Measurements from ENCODE around the gene ST7L.

The ST7L gene

DNA sequence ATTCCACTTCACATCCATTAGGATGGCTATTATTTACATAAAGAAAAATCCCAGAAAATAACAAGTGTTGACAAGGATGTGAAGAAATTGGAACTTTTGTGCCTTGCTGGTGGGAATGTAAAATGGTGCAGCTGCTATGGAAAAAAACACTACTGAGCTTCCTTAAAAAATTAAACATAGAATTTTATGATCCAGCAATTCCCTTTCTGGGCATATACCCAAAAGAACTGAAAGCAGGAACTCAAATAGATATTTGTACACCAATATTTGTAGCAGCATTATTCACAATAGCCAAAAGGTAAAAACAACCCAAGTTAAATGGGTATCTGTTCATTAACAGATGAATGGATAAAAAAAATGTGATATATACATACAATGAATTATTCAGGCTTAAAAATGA is 64.5 kb downstream of the ST7L start:
- in situ Hi-C loops (cut with MboI; ENCODE audit: low sequenced_read_pairs): no loop called here

DNA sequence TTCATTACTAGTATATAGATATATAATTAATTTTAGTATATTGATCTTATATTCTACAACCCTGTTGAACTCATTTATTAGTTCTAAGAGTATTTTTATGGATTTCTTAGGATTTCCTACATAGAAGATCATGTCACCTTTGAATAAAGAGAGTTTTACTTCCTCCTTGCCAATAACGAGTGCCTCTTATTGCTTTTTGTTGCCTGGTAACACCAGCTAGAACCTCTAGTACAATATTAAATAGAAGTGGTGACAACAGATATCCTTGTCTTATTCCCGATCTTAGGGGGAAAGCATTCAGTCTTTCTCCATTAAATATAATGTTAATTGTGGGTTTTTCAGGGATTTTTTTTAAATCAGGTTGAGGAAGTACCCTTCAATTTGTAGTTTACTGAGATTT is 69.4 kb downstream of the ST7L start:
- in situ Hi-C loops (cut with MboI; ENCODE audit: low sequenced_read_pairs): no loop called here

GRCh38 chr1:112548547-112548946 is 70.4 kb downstream of the ST7L start:
- in situ Hi-C loops (cut with MboI; ENCODE audit: low sequenced_read_pairs): no loop called here

DNA sequence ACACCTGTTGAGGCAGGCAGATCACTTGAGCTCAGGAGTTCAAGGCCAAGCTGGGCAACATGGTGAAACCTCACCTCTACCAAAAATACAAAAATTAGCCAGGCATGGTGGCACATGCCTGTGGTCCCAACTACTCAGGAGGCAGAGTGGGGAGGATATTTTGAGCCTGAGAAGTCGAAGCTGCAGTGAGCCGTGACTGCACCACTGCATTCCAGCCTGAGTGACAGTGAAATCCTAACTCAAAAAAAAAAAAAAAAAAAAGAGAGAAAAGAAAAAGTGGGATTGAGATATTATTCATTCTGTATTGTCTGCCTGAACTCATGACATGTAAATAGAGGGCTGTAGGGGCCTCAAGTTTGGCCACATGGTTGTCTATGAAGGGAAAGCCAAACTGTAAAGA is 72.9 kb downstream of the ST7L start:
- in situ Hi-C loops (cut with MboI; ENCODE audit: low sequenced_read_pairs): no loop called here

DNA sequence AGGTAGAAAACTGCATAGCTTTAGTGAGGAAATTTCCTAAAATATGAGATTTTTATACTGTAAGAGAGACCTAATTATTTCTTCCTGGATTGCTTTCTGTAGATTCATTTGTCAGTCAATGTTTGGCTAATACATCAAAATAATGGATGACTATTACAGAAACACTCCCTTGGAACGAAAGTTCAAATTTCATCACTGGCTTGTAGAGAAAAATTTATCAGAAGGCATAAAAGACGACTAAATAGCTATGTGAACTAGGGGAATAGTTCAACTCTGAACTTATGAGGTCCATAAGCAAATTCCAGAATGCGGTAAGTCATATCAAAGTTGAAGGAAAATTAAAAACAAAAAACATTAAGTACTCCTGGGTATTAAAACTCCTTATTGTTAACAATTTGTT is 74.2 kb downstream of the ST7L start:
- in situ Hi-C loops (cut with MboI; ENCODE audit: low sequenced_read_pairs): no loop called here

DNA sequence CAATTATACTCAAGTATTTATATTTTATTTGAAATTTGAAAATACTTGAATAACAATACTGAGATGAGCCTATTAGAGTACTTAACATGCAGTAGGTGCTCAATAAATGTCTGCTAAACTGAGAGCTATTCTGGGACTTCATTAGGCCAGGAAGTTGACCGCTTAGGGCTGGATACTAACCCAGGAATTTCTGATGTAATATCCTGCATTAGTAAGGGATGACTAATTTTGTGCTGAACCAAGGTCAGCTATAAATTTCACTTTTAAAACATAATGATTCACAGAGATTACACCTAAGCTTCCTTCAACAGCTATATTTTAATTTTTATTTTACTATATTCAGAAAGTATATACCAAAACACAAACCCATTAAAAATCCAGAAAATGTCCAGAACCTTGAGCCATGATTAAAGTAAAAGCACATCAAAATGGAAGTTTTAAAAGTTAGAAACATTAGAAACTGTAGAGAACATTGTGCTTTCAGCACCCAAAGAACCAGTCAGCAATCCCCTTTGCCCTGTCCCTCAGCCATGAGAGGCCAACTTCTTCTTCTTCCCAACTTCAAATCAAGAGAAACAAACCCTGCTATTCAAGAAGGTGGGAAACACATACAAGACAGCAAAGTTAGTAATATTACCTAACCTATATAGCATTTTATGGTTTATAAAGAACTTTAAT is 74.8 kb downstream of the ST7L start:
- in situ Hi-C loops (cut with MboI; ENCODE audit: low sequenced_read_pairs): no loop called here

- in situ Hi-C loops (cut with MboI; ENCODE audit: low sequenced_read_pairs): no loop called here
Observed at GRCh38 chr1:112542206-112542973, 76.6 kb downstream of the ST7L start.

- in situ Hi-C loops (cut with MboI; ENCODE audit: low sequenced_read_pairs): no loop called here
Observed at GRCh38 chr1:112541299-112541698, 77.6 kb downstream of the ST7L start.

- in situ Hi-C loops (cut with MboI; ENCODE audit: low sequenced_read_pairs): no loop called here
Observed at GRCh38 chr1:112540226-112540794, 78.6 kb downstream of the ST7L start.

DNA sequence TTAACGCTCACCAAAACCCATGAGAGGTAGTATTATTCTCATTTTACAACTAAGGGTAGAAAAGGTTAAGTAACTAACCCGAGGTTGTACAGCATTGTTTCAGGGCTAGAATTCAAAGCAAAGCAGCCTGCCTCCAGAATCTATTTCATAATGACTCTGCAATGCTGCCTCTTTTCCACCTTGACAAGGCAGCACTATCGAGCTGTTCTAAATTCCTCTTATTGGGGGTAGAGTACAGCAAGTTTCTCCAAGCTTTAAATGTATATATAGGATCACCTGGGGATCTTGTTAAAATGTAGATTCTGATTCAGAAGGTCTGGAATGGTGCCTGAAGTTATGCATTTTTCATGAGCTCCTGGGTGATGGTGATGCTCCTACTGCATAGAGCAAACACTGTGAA is 80.1 kb downstream of the ST7L start:
- in situ Hi-C loops (cut with MboI; ENCODE audit: low sequenced_read_pairs): no loop called here

DNA sequence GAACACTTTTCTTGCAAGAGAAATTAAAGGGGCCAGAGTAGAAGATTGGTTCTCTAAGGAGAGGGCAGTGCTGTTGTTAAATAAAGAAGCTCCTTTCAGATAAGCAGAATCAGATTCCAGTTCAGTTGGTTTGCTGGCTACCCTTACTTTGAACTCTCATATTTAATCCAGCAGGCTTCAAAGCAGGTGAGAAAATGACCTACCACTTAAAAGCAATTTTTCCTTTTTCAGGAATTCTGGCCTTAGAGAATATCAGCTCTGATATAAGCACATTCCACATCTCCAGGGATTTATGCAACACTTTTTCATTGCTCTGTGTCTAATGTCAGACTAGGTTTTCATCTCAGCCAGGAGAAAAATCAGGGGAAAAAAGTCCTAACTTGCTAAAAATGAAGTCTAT is 81.5 kb downstream of the ST7L start:
- in situ Hi-C loops (cut with MboI; ENCODE audit: low sequenced_read_pairs): no loop called here

DNA sequence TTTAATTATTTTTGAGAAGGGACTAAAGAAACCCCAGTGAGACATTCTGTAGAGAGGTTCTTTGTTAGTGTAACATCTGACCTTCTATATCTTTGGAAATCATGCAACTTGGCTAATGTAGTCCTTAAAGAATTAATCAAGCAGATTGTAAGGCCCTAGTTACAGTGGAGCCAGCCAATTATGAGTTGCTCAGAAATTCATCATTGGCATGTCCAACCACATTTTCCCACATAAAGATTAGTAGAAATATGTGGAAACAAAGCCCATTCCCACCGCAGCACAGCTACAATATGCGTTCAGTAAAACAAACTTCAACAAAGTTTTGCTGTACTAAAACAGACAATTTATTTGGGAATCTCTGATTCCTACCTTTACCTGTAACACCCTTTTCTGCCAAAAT is 82.4 kb downstream of the ST7L start:
- in situ Hi-C loops (cut with MboI; ENCODE audit: low sequenced_read_pairs): no loop called here

DNA sequence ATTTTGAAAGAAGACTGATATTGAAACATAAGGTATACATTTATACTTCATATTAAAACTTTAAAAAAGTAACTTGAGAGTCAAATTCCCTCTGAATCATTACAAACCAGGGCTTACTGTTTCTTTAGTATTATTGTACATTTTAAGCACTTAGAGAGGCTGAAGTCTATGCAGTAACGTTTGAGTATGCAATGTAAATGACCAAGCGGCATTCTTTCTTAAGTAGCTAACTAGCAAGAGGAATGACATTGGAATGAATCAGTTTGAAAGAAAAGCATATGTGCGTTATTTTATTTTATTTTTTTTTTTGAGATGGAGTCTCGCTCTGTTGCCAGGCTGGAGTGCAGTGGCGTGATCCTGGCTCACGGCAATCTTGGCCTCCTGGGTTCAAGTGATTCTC is 85.9 kb downstream of the ST7L start:
- in situ Hi-C loops (cut with MboI; ENCODE audit: low sequenced_read_pairs): no loop called here

- in situ Hi-C loops (cut with MboI; ENCODE audit: low sequenced_read_pairs): no loop called here
Observed at GRCh38 chr1:112532064-112532463, 86.9 kb downstream of the ST7L start.

- in situ Hi-C loops (cut with MboI; ENCODE audit: low sequenced_read_pairs): no loop called here
Observed at GRCh38 chr1:112530832-112531231, 88.1 kb downstream of the ST7L start.

DNA sequence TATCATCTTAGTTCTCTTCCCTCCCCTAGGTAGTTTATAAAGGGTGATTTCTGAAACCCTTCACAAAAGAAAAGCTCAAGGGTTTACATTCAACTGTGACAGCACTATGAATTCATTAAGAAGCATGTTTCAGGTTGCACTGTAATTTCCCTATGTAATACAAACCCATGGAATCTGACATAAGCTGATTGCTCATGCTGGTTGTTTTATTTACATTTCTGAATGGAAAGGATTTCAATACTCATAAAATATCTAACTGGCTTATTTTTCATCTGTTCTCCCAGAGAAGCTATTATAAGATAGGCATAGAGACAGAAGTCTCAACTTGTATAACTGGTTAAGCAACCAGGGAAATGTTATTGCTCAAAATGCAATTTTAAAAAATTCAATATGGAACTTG is 89.6 kb downstream of the ST7L start:
- in situ Hi-C loops (cut with MboI; ENCODE audit: low sequenced_read_pairs): no loop called here

DNA sequence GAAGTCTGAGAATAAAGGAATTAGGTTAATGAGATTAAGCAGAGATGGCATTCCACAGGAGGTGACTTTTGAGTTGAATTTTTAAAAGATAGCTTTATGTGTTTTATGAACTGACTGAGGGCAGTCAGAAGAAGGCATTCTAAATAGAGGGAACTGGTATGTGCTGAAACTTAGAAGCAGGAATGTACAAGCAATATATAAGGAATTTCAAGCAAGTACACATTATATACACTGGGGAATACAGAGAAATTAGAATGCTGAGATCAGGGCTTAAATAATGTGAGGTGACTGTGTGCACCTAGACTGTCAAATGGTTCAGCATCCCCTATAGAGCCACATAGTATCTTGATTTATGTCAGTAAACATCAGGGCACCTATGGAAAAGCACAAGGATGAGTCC is 90.9 kb downstream of the ST7L start:
- in situ Hi-C loops (cut with MboI; ENCODE audit: low sequenced_read_pairs): no loop called here

GRCh38 chr1:112527266-112528010 is 91.5 kb downstream of the ST7L start:
- in situ Hi-C loops (cut with MboI; ENCODE audit: low sequenced_read_pairs): no loop called here

- in situ Hi-C loops (cut with MboI; ENCODE audit: low sequenced_read_pairs): no loop called here
Observed at GRCh38 chr1:112524986-112525385, 94.0 kb downstream of the ST7L start.

GRCh38 chr1:112524251-112524650 is 94.7 kb downstream of the ST7L start:
- in situ Hi-C loops (cut with MboI; ENCODE audit: low sequenced_read_pairs): no loop called here

DNA sequence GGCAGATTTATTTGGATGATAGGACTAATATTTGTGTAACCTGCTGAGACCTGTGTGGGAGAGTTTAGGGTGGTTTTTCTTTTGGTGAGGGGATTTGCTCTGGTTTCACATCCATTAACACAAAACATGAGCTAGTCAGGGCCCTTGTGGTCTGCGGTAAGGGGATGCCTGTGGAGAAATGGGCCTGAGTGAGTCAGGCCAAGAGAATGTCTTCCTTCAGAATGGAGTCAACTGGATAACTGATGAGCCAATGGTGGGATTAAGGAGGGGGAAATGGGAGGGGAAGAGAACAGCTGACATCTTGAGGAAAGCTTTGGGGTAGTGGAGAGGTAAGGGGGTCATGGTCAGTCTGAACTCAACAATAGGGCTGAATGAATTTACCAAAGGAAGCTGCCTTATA is 96.3 kb downstream of the ST7L start:
- in situ Hi-C loops (cut with MboI; ENCODE audit: low sequenced_read_pairs): no loop called here

DNA sequence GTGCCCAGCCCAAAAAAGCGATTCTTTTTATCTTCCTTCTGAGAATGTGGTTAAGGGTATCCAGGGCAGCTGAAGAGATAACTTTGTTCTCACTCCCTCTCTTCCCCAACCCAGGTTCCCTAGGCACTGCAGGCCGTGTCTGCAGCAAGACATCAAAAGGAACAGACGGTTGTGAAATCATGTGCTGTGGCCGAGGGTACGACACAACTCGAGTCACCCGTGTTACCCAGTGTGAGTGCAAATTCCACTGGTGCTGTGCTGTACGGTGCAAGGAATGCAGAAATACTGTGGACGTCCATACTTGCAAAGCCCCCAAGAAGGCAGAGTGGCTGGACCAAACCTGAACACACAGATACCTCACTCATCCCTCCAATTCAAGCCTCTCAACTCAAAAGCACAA is 98.8 kb downstream of the ST7L start:
- in situ Hi-C loops (cut with MboI; ENCODE audit: low sequenced_read_pairs): no loop called here

Measured in hTERT RPE-1 (cell line).